ENCODE results near the gene TP53I3. TPM values are rescaled to one million over a fixed set of nuclear protein-coding genes. Genes with fewer than 3 reads are reported as not detected.

Gene TP53I3
- total and polyA plus RNA-seq, 5 experiments from 2014 or later, result 0.39 to 1.0 (median 0.44) TPM; not detected in 2

Other genes starting within 250 kb of the TP53I3 start
- 10 to 100 TPM; 40.2 to 41.4 TPM for gene ATAD2B, start 157.7 kb downstream of the TP53I3 start, total RNA-seq
- gene ATAD2B, start 157.7 kb downstream of the TP53I3 start, polyA plus RNA-seq, result 10 to 100 TPM in 1 of 3 donors, 1 to 10 TPM in 2; 7.2 to 11.4 (median 7.5) TPM
- 10 to 100 TPM; 14.4 to 14.6 TPM for gene UBXN2A, start 144.4 kb downstream of the TP53I3 start, total RNA-seq
- 10 to 100 TPM; 13.1 to 13.6 (median 13.6) TPM for gene UBXN2A, start 144.4 kb downstream of the TP53I3 start, polyA plus RNA-seq
- under 1 TPM in 1 of 2 experiments, not detected in 1; 0.44 TPM for gene MFSD2B, start 74.7 kb downstream of the TP53I3 start, total RNA-seq
- under 1 TPM in 1 of 3 donors, not detected in 2; 0.14 TPM for gene MFSD2B, start 74.7 kb downstream of the TP53I3 start, polyA plus RNA-seq
- gene WDCP, start 37.4 kb downstream of the TP53I3 start, total RNA-seq, result 10 to 100 TPM; 14.9 to 15.6 TPM
- 1 to 10 TPM; 3.4 to 6.5 (median 5.0) TPM for gene WDCP, start 37.4 kb downstream of the TP53I3 start, polyA plus RNA-seq
- under 1 TPM; 0.39 to 0.49 TPM for gene FKBP1B, start 35.1 kb downstream of the TP53I3 start, total RNA-seq
- gene FKBP1B, start 35.1 kb downstream of the TP53I3 start, polyA plus RNA-seq, result 1 to 10 TPM in 1 of 3 donors, under 1 TPM in 1, not detected in 1; 0.77 to 1.9 TPM
- 10 to 100 TPM; 55.8 to 57.7 TPM for gene SF3B6, start 8.5 kb downstream of the TP53I3 start, total RNA-seq
- gene SF3B6, start 8.5 kb downstream of the TP53I3 start, polyA plus RNA-seq, result 100 to 1,000 TPM; 161 to 208 (median 195) TPM
- gene PFN4, start 38.5 kb upstream of the TP53I3 start, total RNA-seq, result not detected
- not detected for gene PFN4, start 38.5 kb upstream of the TP53I3 start, polyA plus RNA-seq
- 10 to 100 TPM; 25.1 to 28.5 TPM for gene FAM228B, start 38.6 kb upstream of the TP53I3 start, total RNA-seq
- gene FAM228B, start 38.6 kb upstream of the TP53I3 start, polyA plus RNA-seq, result 1 to 10 TPM; 6.5 to 8.7 (median 7.5) TPM
- 1 to 10 TPM in 1 of 2 experiments, under 1 TPM in 1; 0.26 to 1.2 TPM for gene FAM228A, start 90.2 kb upstream of the TP53I3 start, total RNA-seq
- under 1 TPM in 1 of 3 donors, not detected in 2; 0.14 TPM for gene FAM228A, start 90.2 kb upstream of the TP53I3 start, polyA plus RNA-seq